Thyroid gland (tissue), 4 donors: Measurements from ENCODE around the gene FMN1. TPM values are rescaled to one million over a fixed set of nuclear protein-coding genes. Genes with fewer than 3 reads are reported as not detected.

Experiments
- DNase-seq, 2 donors: peaks; one replicate each; pipeline ENCODE4 v3.0.0-alpha.2; 2019
- H3K27ac ChIP-seq, 3 donors: fragments of 200-600 bp; sonication (generic); 1 replicate in 2 of 3; 2 replicates in 1 of 3; pipeline ENCODE4 v1.5.1; 2016 to 2019; ENCODE audit warnings: mild to moderate bottlenecking in 1 of 3, moderate library complexity in 1 of 3
- H3K27me3 ChIP-seq: fragments of 200-600 bp; sonication (generic); one replicate; pipeline ENCODE4 v1.5.1; 2019
- H3K36me3 ChIP-seq, 2 donors: fragments of 200-600 bp; sonication (generic); one replicate each; pipeline ENCODE4 v1.5.1; 2016 to 2019
- H3K4me1 ChIP-seq, 2 donors: fragments of 200-600 bp; sonication (generic); one replicate each; pipeline ENCODE4 v1.5.1; 2017 to 2019
- H3K4me3 ChIP-seq, 3 donors: fragments of 200-600 bp; sonication (generic); replicated peaks in 1 of 3; 1 replicate in 2 of 3; 2 replicates in 1 of 3; pipeline ENCODE4 v1.5.1; 2016; ENCODE audit warnings: mild to moderate bottlenecking in 1 of 3
- H3K9me3 ChIP-seq: fragments of 200-600 bp; sonication (generic); one replicate; pipeline ENCODE4 v1.5.1; 2017
- POLR2A ChIP-seq, 2 donors: fragments of 450-650 bp; IDR thresholded peaks; one replicate each; pipeline ENCODE4 v1.6.1; 2017; ENCODE audit warnings: antibody characterized with exemption in 2 of 2, mild to moderate bottlenecking in 2 of 2, moderate library complexity in 1 of 2
- WGBS, 2 donors: methylation state at CpG; one replicate each; pipeline ENCODE4 v1.1.5; 2017; 5-methylcytosine and 5-hydroxymethylcytosine counted together
- intact Hi-C: fragments of 100-400 bp; cut with DNase I; formaldehyde crosslinking; loops from one replicate; pipeline ENCODE4 v1.15.1; 2023
- total RNA-seq, 4 donors: library from RNA; depleted of rRNA; stranded (reverse); fragments of >200 nt; gene quantifications; one replicate each; pipeline ENCODE4 v1.2.3, GENCODE V29; 2016
- TF ChIP-seq, protein P1 (sequence below), 6 experiments: fragments of 200-600 bp in 3 of 6; fragments of 450-650 bp in 3 of 6; sonication (generic) in 3 of 6; IDR thresholded peaks; one replicate each; pipeline ENCODE4 v1.5.1; 2016 to 2019; ENCODE audit warnings: antibody characterized with exemption in 6 of 6, mild to moderate bottlenecking in 2 of 6, inconsistent platforms in 1 of 6, moderate library complexity in 1 of 6

FMN1 gene
- total RNA-seq, 4 donors from 2014 or later, result 13.8 to 28.3 (median 22.5) TPM

DNA sequence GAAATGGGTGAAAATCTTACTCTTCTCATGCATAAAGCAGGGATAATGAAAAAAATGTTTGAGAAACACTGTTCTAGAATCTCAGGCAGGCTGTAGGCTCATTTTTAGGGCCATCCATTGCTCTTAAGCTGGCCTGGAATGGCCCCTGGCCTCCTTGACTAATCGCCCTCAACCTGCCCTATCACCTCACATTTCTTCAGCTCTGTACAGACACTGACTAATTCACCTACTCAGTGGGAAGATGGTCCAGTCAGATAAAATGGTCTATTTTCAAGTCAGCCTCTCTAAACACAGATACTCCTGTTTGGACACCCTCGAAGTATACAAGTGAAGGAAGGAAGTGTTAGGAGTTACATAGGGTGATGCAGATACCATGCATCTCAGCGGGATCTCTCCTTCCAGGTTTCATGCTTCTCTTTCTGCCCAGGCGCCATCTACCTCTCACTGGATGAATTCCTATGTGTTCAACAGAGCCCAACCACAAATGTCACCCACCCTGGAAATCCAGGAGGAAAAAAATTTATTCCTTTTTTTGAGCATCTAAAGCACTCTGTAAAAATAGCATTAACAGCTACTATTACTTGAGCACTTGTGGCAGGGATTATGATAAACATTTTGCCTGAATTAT lies 12.1 kb downstream of the FMN1 start:
- Histone ChIP-seq H3K27ac (peak overlapping the region in 1 of 3 donors; percentile 7), H3K9me3 (no peaks in the 10 kb centered on the region), H3K4me3 (no peak overlapping the region), H3K36me3 (no peaks in the 10 kb centered on the region), H3K27me3 (no peaks in the 10 kb centered on the region), H3K4me1 (no peaks in the 10 kb centered on the region)
- intact Hi-C loops, result no loop called here
- TF ChIP-seq, protein P1, sequence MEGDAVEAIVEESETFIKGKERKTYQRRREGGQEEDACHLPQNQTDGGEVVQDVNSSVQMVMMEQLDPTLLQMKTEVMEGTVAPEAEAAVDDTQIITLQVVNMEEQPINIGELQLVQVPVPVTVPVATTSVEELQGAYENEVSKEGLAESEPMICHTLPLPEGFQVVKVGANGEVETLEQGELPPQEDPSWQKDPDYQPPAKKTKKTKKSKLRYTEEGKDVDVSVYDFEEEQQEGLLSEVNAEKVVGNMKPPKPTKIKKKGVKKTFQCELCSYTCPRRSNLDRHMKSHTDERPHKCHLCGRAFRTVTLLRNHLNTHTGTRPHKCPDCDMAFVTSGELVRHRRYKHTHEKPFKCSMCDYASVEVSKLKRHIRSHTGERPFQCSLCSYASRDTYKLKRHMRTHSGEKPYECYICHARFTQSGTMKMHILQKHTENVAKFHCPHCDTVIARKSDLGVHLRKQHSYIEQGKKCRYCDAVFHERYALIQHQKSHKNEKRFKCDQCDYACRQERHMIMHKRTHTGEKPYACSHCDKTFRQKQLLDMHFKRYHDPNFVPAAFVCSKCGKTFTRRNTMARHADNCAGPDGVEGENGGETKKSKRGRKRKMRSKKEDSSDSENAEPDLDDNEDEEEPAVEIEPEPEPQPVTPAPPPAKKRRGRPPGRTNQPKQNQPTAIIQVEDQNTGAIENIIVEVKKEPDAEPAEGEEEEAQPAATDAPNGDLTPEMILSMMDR (IDR thresholded peaks at IDR 0.05), result no peak
- TF ChIP-seq POLR2A (IDR thresholded peaks at IDR 0.05), result no peak
- whole genome bisulfite sequencing, 2 donors, result 61 to 79% methylated on average over 4 of the region's 4 CpGs
- no peak for DNase-seq

DNA sequence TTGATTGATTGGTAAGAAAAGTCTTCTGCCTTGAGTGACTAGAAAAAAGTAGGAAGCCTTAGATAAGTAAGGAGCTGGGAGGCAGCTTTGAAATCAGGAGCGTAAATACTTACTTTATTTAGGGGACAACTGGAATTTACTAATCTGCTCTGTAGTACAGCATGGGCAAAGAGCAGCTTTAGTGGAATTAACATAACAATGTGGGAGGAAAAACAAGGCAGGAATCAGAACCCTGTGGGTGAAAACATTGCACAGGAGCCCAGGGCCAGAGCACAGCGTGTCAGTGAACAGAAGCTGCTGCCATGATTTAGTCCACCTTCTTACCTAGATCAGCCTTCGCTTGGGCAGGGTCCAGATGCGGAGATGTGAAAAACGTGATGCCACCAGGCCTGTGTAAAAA lies 14.6 kb downstream of the FMN1 start:
- H3K4me3 ChIP-seq, result no peak overlapping the region
- H3K4me1 ChIP-seq, result no peaks in the 10 kb centered on the region
- TF ChIP-seq, protein P1 (IDR thresholded peaks at IDR 0.05), result no peak
- no peak for TF ChIP-seq POLR2A (IDR thresholded peaks at IDR 0.05)
- intact Hi-C loops, result no loop called here
- no peaks in the 10 kb centered on the region for H3K9me3 ChIP-seq
- H3K27ac ChIP-seq, result no peak overlapping the region
- no peaks in the 10 kb centered on the region for H3K27me3 ChIP-seq
- 88 to 93% methylated on average over 5 of the region's 5 CpGs for WGBS, 2 donors
- no peak for DNase-seq
- no peaks in the 10 kb centered on the region for H3K36me3 ChIP-seq

DNA sequence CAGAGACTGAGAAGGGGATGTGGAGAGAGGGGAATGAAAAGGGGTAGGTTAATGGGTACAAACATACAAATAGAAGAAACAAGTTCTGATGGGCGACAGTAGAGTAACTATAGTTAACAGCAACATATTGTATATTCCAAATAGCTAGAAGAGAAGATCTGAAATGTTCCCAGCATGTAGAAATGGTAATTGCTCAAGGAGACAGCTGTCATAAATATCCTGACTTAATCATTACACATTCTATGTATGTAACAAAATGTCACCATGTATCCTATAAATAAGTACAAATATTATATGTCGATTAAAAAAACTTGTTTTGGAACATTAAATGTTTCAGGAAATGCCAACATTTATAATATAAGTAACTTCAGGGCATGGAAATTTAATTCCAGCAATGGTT lies 23.3 kb downstream of the FMN1 start:
- H3K4me1 ChIP-seq, result no peaks in the 10 kb centered on the region
- H3K4me3 ChIP-seq, result no peak overlapping the region
- no peak for DNase-seq
- WGBS, 2 donors, result 89 to 91% methylated on average over 2 of the region's 2 CpGs
- no peaks in the 10 kb centered on the region for H3K27me3 ChIP-seq
- H3K36me3 ChIP-seq, result no peaks in the 10 kb centered on the region
- no peak overlapping the region for H3K27ac ChIP-seq
- TF ChIP-seq, protein P1 (IDR thresholded peaks at IDR 0.05), result no peak
- no peak for TF ChIP-seq POLR2A (IDR thresholded peaks at IDR 0.05)
- intact Hi-C loops, result no loop called here
- no peaks in the 10 kb centered on the region for H3K9me3 ChIP-seq

DNA sequence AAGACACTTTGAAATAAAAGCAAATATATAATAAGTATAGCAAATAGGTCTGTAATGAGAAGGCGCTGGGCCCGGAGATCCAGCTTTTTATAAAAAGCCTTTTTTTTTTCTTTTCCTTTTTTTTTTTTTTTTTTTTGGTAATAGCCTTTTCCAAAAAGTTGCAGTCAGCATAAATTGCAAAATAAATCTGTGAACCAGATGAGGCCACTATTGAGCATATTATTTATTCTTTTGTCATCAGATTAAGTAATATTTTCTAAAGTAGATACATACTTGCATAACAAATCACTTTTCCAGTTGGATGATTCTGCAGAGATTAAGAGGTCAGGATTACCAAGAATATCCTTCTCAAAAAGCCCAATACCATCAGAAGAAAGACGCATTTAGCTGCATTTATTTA lies 24.9 kb downstream of the FMN1 start:
- 84 to 88% methylated on average over 3 of the region's 3 CpGs for WGBS, 2 donors

DNA sequence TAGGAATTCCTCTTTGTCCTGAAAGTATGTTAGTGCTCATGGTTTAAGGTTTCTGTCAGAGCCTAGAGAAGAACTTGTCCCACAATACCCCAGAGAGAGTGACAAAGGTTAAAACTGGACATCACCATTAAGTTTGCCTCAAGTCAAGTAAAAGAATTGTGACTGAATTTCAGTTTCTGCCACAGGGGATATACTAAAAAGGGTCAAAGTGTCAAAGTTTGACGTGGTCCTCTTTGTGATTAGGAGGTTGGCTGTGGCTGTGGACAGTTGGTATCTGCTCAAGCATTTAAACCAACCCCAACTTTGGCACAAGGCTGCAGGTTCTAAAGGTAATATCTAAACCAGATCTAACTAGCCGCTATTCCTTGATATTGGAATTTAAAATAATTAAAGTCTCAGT lies 26.1 kb downstream of the FMN1 start:
- 69 to 79% methylated on average over 2 of the region's 2 CpGs for WGBS, 2 donors
- no peaks in the 10 kb centered on the region for H3K4me1 ChIP-seq
- H3K36me3 ChIP-seq, result no peaks in the 10 kb centered on the region
- H3K4me3 ChIP-seq, result no peak overlapping the region
- H3K27ac ChIP-seq, result no peak overlapping the region
- no peak for DNase-seq
- intact Hi-C loops, result no loop called here
- TF ChIP-seq, protein P1 (IDR thresholded peaks at IDR 0.05), result no peak
- TF ChIP-seq POLR2A (IDR thresholded peaks at IDR 0.05), result no peak
- H3K9me3 ChIP-seq, result no peaks in the 10 kb centered on the region
- no peaks in the 10 kb centered on the region for H3K27me3 ChIP-seq

More for the DNA sequence above, 24.9 kb downstream of the FMN1 start:
- DNase-seq, result no peak
- Histone ChIP-seq H3K4me1 (no peaks in the 10 kb centered on the region), H3K27me3 (no peaks in the 10 kb centered on the region), H3K4me3 (no peak overlapping the region), H3K27ac (no peak overlapping the region), H3K9me3 (no peaks in the 10 kb centered on the region), H3K36me3 (no peaks in the 10 kb centered on the region)
- intact Hi-C loops, result no loop called here
- TF ChIP-seq POLR2A (IDR thresholded peaks at IDR 0.05), result no peak
- TF ChIP-seq, protein P1 (IDR thresholded peaks at IDR 0.05), result no peak
